A673 (cell line): ENCODE data around the gene BTN3A1. TPM values are rescaled to one million over a fixed set of nuclear protein-coding genes. Genes with fewer than 3 reads are reported as not detected.

Experiments
- BruUV-seq: library from RNA; stranded (reverse); fragments of 400-500 nt; replicated peaks from 2 replicates; lab custom pipeline; 2021; lab: Mats Ljungman, UMichigan
- CTCF ChIA-PET: fragments of 300-600 bp; sonication (Branson Sonifier 250); formaldehyde crosslinking; loops from one replicate; lab custom pipeline; 2022; ENCODE audit warnings: antibody characterized with exemption; lab: Charles Lee
- POLR2A ChIA-PET: fragments of 300-600 bp; sonication (Branson Sonifier 250); formaldehyde crosslinking; loops from one replicate; lab custom pipeline; 2022; ENCODE audit warnings: antibody characterized with exemption; ENCODE audit not compliant: low non-redundant PET; lab: Charles Lee
- DNase-seq: peaks from one replicate; pipeline ENCODE4 v3.0.0-alpha.2; 2015; ENCODE audit warnings: low spot score
- H3K27ac ChIP-seq: fragments of 200-600 bp; sonication (generic); 2 replicates; pipeline ENCODE4 v1.5.1; 2016; ENCODE audit warnings: mixed run types, low read depth, mild to moderate bottlenecking, mixed read lengths, antibody characterized with exemption, low read length; ENCODE audit not compliant: poor library complexity, severe bottlenecking
- H3K27me3 ChIP-seq: fragments of 200-600 bp; sonication (generic); replicated peaks from 2 replicates; pipeline ENCODE4 v1.6.1; 2017; ENCODE audit warnings: mixed run types, low read depth, mild to moderate bottlenecking, mixed read lengths, antibody characterized with exemption, low read length; ENCODE audit not compliant: insufficient read depth, poor library complexity
- H3K36me3 ChIP-seq: fragments of 200-600 bp; sonication (generic); 2 replicates; pipeline ENCODE4 v1.6.1; 2016; ENCODE audit warnings: mixed run types, mild to moderate bottlenecking, mixed read lengths, antibody characterized with exemption, low read length; ENCODE audit not compliant: insufficient read depth, poor library complexity, severe bottlenecking
- H3K4me1 ChIP-seq: fragments of 200-600 bp; sonication (generic); 2 replicates; pipeline ENCODE4 v1.6.1; 2017; ENCODE audit warnings: mixed run types, mild to moderate bottlenecking, mixed read lengths, antibody characterized with exemption, low read length; ENCODE audit not compliant: insufficient read depth, poor library complexity, severe bottlenecking
- H3K4me3 ChIP-seq: fragments of 200-600 bp; sonication (generic); 2 replicates; pipeline ENCODE4 v1.5.1; 2016; ENCODE audit warnings: low read depth, mixed run types, mild to moderate bottlenecking, mixed read lengths, low read length; ENCODE audit not compliant: poor library complexity, severe bottlenecking
- H3K9me3 ChIP-seq: fragments of 200-600 bp; sonication (generic); 2 replicates; pipeline ENCODE4 v1.6.1; 2016; ENCODE audit warnings: mixed run types, low read depth, mild to moderate bottlenecking, mixed read lengths, antibody characterized with exemption, low read length; ENCODE audit not compliant: poor library complexity, severe bottlenecking
- CTCF ChIP-seq: fragments of 300-800, 200-600 bp; sonication (generic); conservative IDR thresholded peaks from 2 replicates; pipeline ENCODE4 v1.5.1; 2017; ENCODE audit warnings: low read depth, mild to moderate bottlenecking, antibody characterized with exemption, low read length, moderate library complexity, mixed read lengths
- EZH2 ChIP-seq: fragments of 200-600 bp; sonication (generic); IDR thresholded peaks from 2 replicates; pipeline ENCODE4 v1.6.1; 2017; ENCODE audit warnings: borderline replicate concordance, low read depth, mild to moderate bottlenecking, mixed read lengths, antibody characterized with exemption, low read length; ENCODE audit not compliant: poor library complexity, severe bottlenecking
- intact Hi-C: fragments of 100-400 bp; cut with micrococcal nuclease; formaldehyde crosslinking; loops from one replicate; pipeline ENCODE4 v1.10.0; 2022; ENCODE audit not compliant: unreplicated experiment
- total RNA-seq: library from RNA; stranded (reverse); gene quantifications from 2 replicates; pipeline ENCODE4 v1.2.3, GENCODE V29; 2021

BTN3A1 gene
- total RNA-seq, 1 experiment from 2014 or later, result 14.8 TPM

GRCh38 chr6:26439151-26440125 is 37.4 kb downstream of the BTN3A1 start:
- DNase-seq, result no peak
- BruUV-seq, result TSS peak; percentile 61
- CTCF ChIA-PET, result no interaction called here

GRCh38 chr6:26440977-26441358 is 38.9 kb downstream of the BTN3A1 start:
- Histone ChIP-seq H3K9me3 (no peaks in the 10 kb centered on the region), H3K4me3 (peak overlapping the region; percentile 49)
- BruUV-seq, result no TSS peak

More at GRCh38 chr6:26439151-26440125, 37.4 kb downstream of the BTN3A1 start:
- H3K4me1 ChIP-seq, result no peaks in the 10 kb centered on the region
- H3K36me3 ChIP-seq, result no peaks in the 10 kb centered on the region
- POLR2A ChIA-PET, result no interaction called here
- no peaks in the 10 kb centered on the region for H3K9me3 ChIP-seq
- TF ChIP-seq EZH2 (no peak), CTCF (no peak)
- H3K4me3 ChIP-seq, result peak overlapping the region; percentile 49
- peak overlapping the region; percentile 66 for H3K27ac ChIP-seq
- intact Hi-C loops, result no loop called here
- H3K27me3 ChIP-seq, result no peaks in the 10 kb centered on the region

GRCh38 chr6:26441977-26442376 is 39.9 kb downstream of the BTN3A1 start:
- intact Hi-C loops, result no loop called here
- POLR2A ChIA-PET, result no interaction called here
- H3K27ac ChIP-seq, result no peak overlapping the region
- no peaks in the 10 kb centered on the region for H3K9me3 ChIP-seq
- DNase-seq, result no peak
- no peak overlapping the region for H3K4me3 ChIP-seq
- no peaks in the 10 kb centered on the region for H3K27me3 ChIP-seq
- H3K4me1 ChIP-seq, result no peaks in the 10 kb centered on the region
- BruUV-seq, result no TSS peak
- H3K36me3 ChIP-seq, result no peaks in the 10 kb centered on the region
- TF ChIP-seq CTCF (no peak), EZH2 (no peak)
- CTCF ChIA-PET, result no interaction called here

More at GRCh38 chr6:26440977-26441358, 38.9 kb downstream of the BTN3A1 start:
- no peaks in the 10 kb centered on the region for H3K4me1 ChIP-seq
- ChIA-PET POLR2A (no interaction called here), CTCF (no interaction called here)
- intact Hi-C loops, result no loop called here
- no peak for DNase-seq
- no peaks in the 10 kb centered on the region for H3K27me3 ChIP-seq
- peak overlapping the region; percentile 66 for H3K27ac ChIP-seq
- no peaks in the 10 kb centered on the region for H3K36me3 ChIP-seq
- no peak for TF ChIP-seq CTCF
- TF ChIP-seq EZH2, result no peak
